K562 (cell line): ENCODE results near the gene GRHL3. TPM values are rescaled to one million over a fixed set of nuclear protein-coding genes. Genes with fewer than 3 reads are reported as not detected.
A peak's percentile ranks its signal among the peaks of the same experiment; 100 is the strongest.

Experiments
- ATAC-seq: fragments of 200-7000 bp; cut with Tn5 transposase; 3 replicates; pipeline ENCODE4 v1.9.1; 2020; ENCODE audit warnings: moderate library complexity
- BruUV-seq: library from RNA; stranded (reverse); fragments of 400-500 nt; replicated peaks from 2 replicates; lab custom pipeline; 2021; lab: Mats Ljungman, UMichigan
- CTCF ChIA-PET: fragments of 300-600 bp; formaldehyde crosslinking; extraction: SDS; loops from one replicate; lab custom pipeline; 2021; ENCODE audit warnings: low intra/inter-chr PET ratio; lab: Yijun Ruan, JAX
- POLR2A ChIA-PET: fragments of 300-600, 350-650 bp; sonication (Branson Sonifier 250); formaldehyde crosslinking; extraction: SDS; loops from one replicate; lab custom pipeline; 2021; ENCODE audit warnings: antibody characterized with exemption, inconsistent platforms; lab: Yijun Ruan, JAX
- DNase-seq, 4 experiments: peaks; one replicate each; pipeline versions ENCODE4 v3.0.0 to v3.0.0-alpha.2; 2011 to 2018; ENCODE audit warnings: low spot score in 3 of 4, mixed read lengths in 3 of 4; ENCODE audit errors: extremely low read depth in 1 of 4
- FAIRE-seq: peaks from 2 replicates; lab custom pipeline; 2011; peaks lifted over from hg19 to GRCh38; lab: Jason Lieb, UNC
- H2AFZ ChIP-seq: 2 replicates; pipeline ENCODE4 v1.6.0; 2011; ENCODE audit warnings: low read depth, low read length, control low read depth, inconsistent platforms
- H3K27ac ChIP-seq: fragments of 200-600 bp; 3 replicates; pipeline ENCODE4 v1.8.0; 2011; ENCODE audit warnings: low read depth, mild to moderate bottlenecking, control low read depth, inconsistent platforms, low read length, moderate library complexity, mixed read lengths; ENCODE audit errors: extremely low read depth
- H3K27me3 ChIP-seq, 2 experiments: fragments of 300-600 bp in 1 of 2; 2 replicates in 1 of 2; 3 replicates in 1 of 2; pipeline versions ENCODE4 v1.6.0 to v1.8.0; 2011; ENCODE audit warnings: inconsistent platforms in 2 of 2, low read length in 2 of 2, mild to moderate bottlenecking in 1 of 2, mixed read lengths in 1 of 2, moderate library complexity in 1 of 2; ENCODE audit not compliant: control insufficient read depth in 2 of 2, insufficient read depth in 2 of 2
- H3K36me3 ChIP-seq: fragments of 300-600 bp; 3 replicates; pipeline ENCODE4 v1.8.0; 2011; ENCODE audit warnings: mild to moderate bottlenecking, low read length, inconsistent platforms; ENCODE audit not compliant: control insufficient read depth, insufficient read depth
- H3K4me1 ChIP-seq, 2 experiments: fragments of 200-600 bp in 1 of 2; replicated peaks in 1 of 2; 2 replicates in 1 of 2; 3 replicates in 1 of 2; pipeline versions ENCODE4 v1.5.1 to v1.8.0; 2011; ENCODE audit warnings: inconsistent platforms in 2 of 2, low read length in 2 of 2, mild to moderate bottlenecking in 1 of 2, mixed read lengths in 1 of 2, moderate library complexity in 1 of 2; ENCODE audit not compliant: control insufficient read depth in 2 of 2, insufficient read depth in 2 of 2
- H3K4me2 ChIP-seq: 2 replicates; pipeline ENCODE4 v1.6.1; 2011; ENCODE audit warnings: low read length, control low read depth, inconsistent platforms, mixed read lengths; ENCODE audit not compliant: insufficient read depth
- H3K4me3 ChIP-seq: fragments of 200-600 bp; sonication (generic), shearing (Covaris generic); 2 replicates; pipeline ENCODE4 v1.5.1; 2016; ENCODE audit warnings: control low read depth, inconsistent platforms
- H3K79me2 ChIP-seq: fragments of 200-600 bp; 3 replicates; pipeline ENCODE4 v1.8.0; 2011; ENCODE audit warnings: low read length, inconsistent platforms; ENCODE audit not compliant: control insufficient read depth, insufficient read depth
- H3K9ac ChIP-seq, 2 experiments: 2 replicates each; pipeline versions ENCODE4 v1.6.0 to v1.6.1; 2011; ENCODE audit warnings: low read depth in 2 of 2, low read length in 2 of 2, control low read depth in 1 of 2, inconsistent platforms in 1 of 2, mild to moderate bottlenecking in 1 of 2, mixed read lengths in 1 of 2; ENCODE audit not compliant: insufficient read depth in 1 of 2
- H3K9me1 ChIP-seq: one replicate; pipeline ENCODE4 v1.6.0; 2011; ENCODE audit warnings: inconsistent platforms, mild to moderate bottlenecking, low read length, moderate library complexity; ENCODE audit not compliant: control insufficient read depth, insufficient read depth
- H3K9me3 ChIP-seq: replicated peaks from 2 replicates; pipeline ENCODE4 v1.5.1; 2011; ENCODE audit warnings: low read depth, low read length, inconsistent platforms; ENCODE audit not compliant: control insufficient read depth, insufficient read depth
- H4K20me1 ChIP-seq: replicated peaks from 2 replicates; pipeline ENCODE4 v1.6.1; 2011; ENCODE audit warnings: low read length, inconsistent platforms, mixed read lengths; ENCODE audit not compliant: control insufficient read depth, insufficient read depth
- ELF4 ChIP-seq: fragments of 450-650 bp; formaldehyde crosslinking; IDR thresholded peaks from 2 replicates; pipeline ENCODE4 v1.4.0; 2022; ENCODE audit warnings: missing genetic modification characterization
- JUNB ChIP-seq: fragments of 450-650 bp; formaldehyde crosslinking; conservative IDR thresholded peaks from 2 replicates; pipeline ENCODE4 v1.4.0; 2020; ENCODE audit warnings: mild to moderate bottlenecking
- MAZ ChIP-seq, 2 experiments: fragments of 450-650 bp in 1 of 2; sonication (generic) in 1 of 2; formaldehyde crosslinking; IDR thresholded peaks in 1 of 2; conservative IDR thresholded peaks in 1 of 2; 2 replicates each; pipeline versions ENCODE4 v1.4.0 to v1.5.0; 2020; ENCODE audit warnings: mild to moderate bottlenecking in 1 of 2, missing genetic modification reagents in 1 of 2
- MYC ChIP-seq, 2 experiments: fragments of 250-450 bp in 1 of 2; sonication (Bioruptor Pico) in 1 of 2; IDR thresholded peaks; 2 replicates each; pipeline versions ENCODE4 v1.5.1 to v1.6.1; 2012 to 2021; ENCODE audit warnings: low read depth in 2 of 2, borderline replicate concordance in 1 of 2, improper control_type of control experiment in 1 of 2, low read length in 1 of 2, mild to moderate bottlenecking in 1 of 2, moderate library complexity in 1 of 2
- OTX1 ChIP-seq: fragments of 450-650 bp; formaldehyde crosslinking; IDR thresholded peaks from 2 replicates; pipeline ENCODE4 v1.4.0; 2022; ENCODE audit warnings: mild to moderate bottlenecking
- RAD51 ChIP-seq: fragments of 450-650 bp; IDR thresholded peaks from 2 replicates; pipeline ENCODE4 v1.7.1; 2016; ENCODE audit warnings: low read depth, mild to moderate bottlenecking, borderline replicate concordance
- TAF7 ChIP-seq: fragments of 450-650 bp; IDR thresholded peaks from 2 replicates; pipeline ENCODE4 v1.6.1; 2016; ENCODE audit warnings: missing genetic modification characterization, missing compliant biosample characterization
- USF2 ChIP-seq: sonication (generic); formaldehyde crosslinking; IDR thresholded peaks from 2 replicates; pipeline ENCODE4 v1.5.0; 2020; ENCODE audit warnings: missing genetic modification reagents
- ZMIZ1 ChIP-seq, 2 experiments: fragments of 150-350 bp in 1 of 2; IDR thresholded peaks; 2 replicates each; pipeline ENCODE4 v1.6.1; 2012 to 2016; ENCODE audit warnings: low read depth in 2 of 2, low read length in 2 of 2, mild to moderate bottlenecking in 1 of 2, moderate library complexity in 1 of 2
- ZNF395 ChIP-seq: fragments of 200-800 bp; sonication (Bioruptor generic); IDR thresholded peaks from 2 replicates; pipeline ENCODE4 v1.6.1; 2017; ENCODE audit warnings: missing genetic modification characterization, missing compliant biosample characterization
- WGBS: fragments of 100-300 bp; shearing (Covaris generic); methylation state at CpG from one replicate; pipeline ENCODE4 v1.1.6; 2016; ENCODE audit warnings: low coverage, mixed read lengths; ENCODE audit not compliant: insufficient coverage; ENCODE audit errors: missing lambda C conversion rate; 5-methylcytosine and 5-hydroxymethylcytosine counted together
- in situ Hi-C: fragments of 300-500 bp; cut with MboI; formaldehyde crosslinking; loops from 4 replicates; pipeline ENCODE4 v1.15.0; 2018; ENCODE audit warnings: inconsistent platforms, mixed read lengths
- intact Hi-C: fragments of 100-400 bp; cut with micrococcal nuclease; formaldehyde crosslinking; loops from 2 replicates; pipeline ENCODE4 v1.14.2; 2022
- polyA plus RNA-seq, 8 experiments: library from polyadenylated mRNA; depleted of rRNA in 4 of 8; stranded (reverse) in 5 of 8; unstranded in 3 of 8; fragments of >200 nt; fragmentation: Nextera tagmentation in 2 of 8; fragmentation: Illumina TruSeq in 1 of 8; extraction: Ambion mirVana in 2 of 8; extraction: Trizol in 1 of 8; gene quantifications; 2 replicates each; pipeline versions ENCODE4 v1.2.1 to v1.2.3, GENCODE V29; 2011 to 2014; ENCODE audit warnings: inconsistent platforms in 1 of 8, missing spikeins in 1 of 8
- total RNA-seq, 7 experiments: library from RNA; depleted of rRNA in 6 of 7; stranded (reverse); fragments of >200 nt in 6 of 7; fragmentation: Illumina TruSeq in 2 of 7; extraction: Trizol in 2 of 7; gene quantifications; 2 replicates each; pipeline versions ENCODE4 v1.2.1 to v1.2.3, GENCODE V29; 2011 to 2021; ENCODE audit warnings: low replicate concordance in 1 of 7
- TF ChIP-seq, protein P1 (sequence below): fragments of 450-650 bp; formaldehyde crosslinking; IDR thresholded peaks from 2 replicates; pipeline ENCODE4 v1.4.0; 2022; ENCODE audit warnings: missing genetic modification characterization

GRHL3 gene
- total and polyA plus RNA-seq, 9 of the 15 experiments (the other 6 are each of a cell fraction or from before 2014, with no cell fraction given): 0.01 to 0.04 TPM; not detected in 7

- POLR2A ChIA-PET: interaction anchor here (0.7 to 2.3 kb wide), 2 partner anchors 10 to 28 kb away, joined by 3 to 6 read pairs; no protein-coding TSS in a partner anchor
- intact Hi-C loops (no loop called here), in situ Hi-C loops (no loop called here)
- Histone ChIP-seq H4K20me1 (0 out of 2 replicates have a peak, but pooled peaks cover 4% of the 10 kb centered on the region), H3K27ac (no peak overlapping the region), H3K79me2 (no peaks in the 10 kb centered on the region), H3K27me3 (peaks cover 15 to 63% of the 10 kb centered on the region in 2 experiments), H3K9me1 (no peaks in the 10 kb centered on the region), H2AFZ (no peak overlapping the region; the same call in 1 of the 2 replicates), H3K36me3 (no peaks in the 10 kb centered on the region), H3K9me3 (no peaks in the 10 kb centered on the region), H3K4me2 (no peak overlapping the region; the same call in 1 of the 2 replicates), H3K4me1 (no peaks in the 10 kb centered on the region; a peak in 1 of 5 replicates), H3K9ac (no peak overlapping the region), H3K4me3 (no peak overlapping the region)
- BruUV-seq: no TSS peak
- WGBS: 15% methylated on average over 7 of the region's 7 CpGs
- ATAC-seq (peak; percentile 70), DNase-seq (no peak), FAIRE-seq (no peak)
- CTCF ChIA-PET: no interaction called here
- TF ChIP-seq TAF7 (tag): peak; percentile 59; the same call in 1 of the 2 replicates
- peak in 1 of 2 experiments; percentile 78; a peak in 1 of 4 replicates for TF ChIP-seq ZMIZ1 (IDR thresholded peaks at IDR 0.05; ENCODE audit: low read depth in 2 of 2, low read length in 2 of 2)
- TF ChIP-seq ZNF395 (CRISPR knock-in tag): 0 out of 2 replicates have a peak, but pooled peaks have one; percentile 38
- no peak for TF ChIP-seq MYC (IDR thresholded peaks at IDR 0.05; ENCODE audit: low read depth, low read length)
- 0 out of 2 replicates have a peak, but pooled peaks have one; percentile 49 for TF ChIP-seq MYC (CRISPR knock-in tag; IDR thresholded peaks at IDR 0.05; ENCODE audit: borderline replicate concordance, low read depth)
- 0 out of 2 replicates have a peak, but pooled peaks have one; percentile 30 for TF ChIP-seq ELF4 (CRISPR knock-in tag)
- peak in 1 of 2 experiments; percentile 42; a peak in 1 of 4 replicates for TF ChIP-seq MAZ (CRISPR knock-in tag; conservative IDR thresholded peaks at IDR 0.05 in 1 of 2, IDR thresholded peaks at IDR 0.05 in 1 of 2)
- peak; percentile 90 for TF ChIP-seq OTX1 (CRISPR knock-in tag)
- no peak for TF ChIP-seq JUNB (CRISPR knock-in tag)
- peak; percentile 55 for TF ChIP-seq USF2 (CRISPR knock-in tag)
- TF ChIP-seq, protein P1, sequence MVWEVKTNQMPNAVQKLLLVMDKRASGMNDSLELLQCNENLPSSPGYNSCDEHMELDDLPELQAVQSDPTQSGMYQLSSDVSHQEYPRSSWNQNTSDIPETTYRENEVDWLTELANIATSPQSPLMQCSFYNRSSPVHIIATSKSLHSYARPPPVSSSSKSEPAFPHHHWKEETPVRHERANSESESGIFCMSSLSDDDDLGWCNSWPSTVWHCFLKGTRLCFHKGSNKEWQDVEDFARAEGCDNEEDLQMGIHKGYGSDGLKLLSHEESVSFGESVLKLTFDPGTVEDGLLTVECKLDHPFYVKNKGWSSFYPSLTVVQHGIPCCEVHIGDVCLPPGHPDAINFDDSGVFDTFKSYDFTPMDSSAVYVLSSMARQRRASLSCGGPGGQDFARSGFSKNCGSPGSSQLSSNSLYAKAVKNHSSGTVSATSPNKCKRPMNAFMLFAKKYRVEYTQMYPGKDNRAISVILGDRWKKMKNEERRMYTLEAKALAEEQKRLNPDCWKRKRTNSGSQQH (CRISPR knock-in tag): peak; percentile 59; the same call in 1 of the 2 replicates
- peak; percentile 56; the same call in 1 of the 2 replicates for TF ChIP-seq RAD51
Observed at GRCh38 chr1:24331961-24332673, 13.0 kb downstream of the GRHL3 start.
